ENCODE measurements around the gene C1orf167. TPM values are rescaled to one million over a fixed set of nuclear protein-coding genes. Genes with fewer than 3 reads are reported as not detected.

C1orf167 gene
- total RNA-seq, 1 experiment from 2014 or later, result not detected

- Mint-ChIP-seq H3K9me3 (ENCODE audit: unreplicated experiment) (no peaks in the 10 kb centered on the region), H3K4me3 (ENCODE audit: unreplicated experiment) (no peak overlapping the region), H3K27me3 (ENCODE audit: insufficient read depth, unreplicated experiment) (no peaks in the 10 kb centered on the region), H3K36me3 (ENCODE audit: insufficient read depth, unreplicated experiment) (peaks cover 36% of the 10 kb centered on the region), H3K4me1 (ENCODE audit: insufficient read depth, unreplicated experiment) (peaks cover 20% of the 10 kb centered on the region), H3K27ac (ENCODE audit: low read depth, unreplicated experiment) (no peak overlapping the region)
- DNase-seq (ENCODE audit: unreplicated experiment), result no peak
- POLR2A ChIA-PET, result interaction anchor here (1.3 to 2.6 kb wide), 2 partner anchors 12 to 58 kb away, joined by 5 to 9 read pairs; partner anchors contain the start of gene CLCN6
- intact Hi-C loops (cut with micrococcal nuclease), result no loop called here
- BruUV-seq (replicated peaks), result no TSS peak
- no peak for TF ChIP-seq CTCF (IDR thresholded peaks at IDR 0.05; ENCODE audit: unreplicated experiment)
- CTCF ChIA-PET, result no interaction called here
Observed at GRCh38 chr1:11794446-11795237, 32.6 kb downstream of the C1orf167 start.

- Mint-ChIP-seq H3K36me3 (ENCODE audit: insufficient read depth, unreplicated experiment) (peaks cover 42% of the 10 kb centered on the region), H3K4me1 (ENCODE audit: insufficient read depth, unreplicated experiment) (peaks cover 17% of the 10 kb centered on the region), H3K9me3 (ENCODE audit: unreplicated experiment) (no peaks in the 10 kb centered on the region), H3K4me3 (ENCODE audit: unreplicated experiment) (no peak overlapping the region), H3K27me3 (ENCODE audit: insufficient read depth, unreplicated experiment) (no peaks in the 10 kb centered on the region), H3K27ac (ENCODE audit: low read depth, unreplicated experiment) (no peak overlapping the region)
- BruUV-seq (replicated peaks), result no TSS peak
- intact Hi-C loops (cut with micrococcal nuclease), result no loop called here
- TF ChIP-seq CTCF (IDR thresholded peaks at IDR 0.05; ENCODE audit: unreplicated experiment), result no peak
- ChIA-PET POLR2A (interaction anchor here (1.1 to 2.6 kb wide), 2 partner anchors 8 to 11 kb away, joined by 3 to 9 read pairs; partner anchors contain the start of gene CLCN6), CTCF (no interaction called here)
- no peak for DNase-seq (ENCODE audit: unreplicated experiment)
Observed at GRCh38 chr1:11795238-11795890, 33.4 kb downstream of the C1orf167 start.

- intact Hi-C loops (cut with micrococcal nuclease), result no loop called here
- H3K4me1 Mint-ChIP-seq (ENCODE audit: insufficient read depth, unreplicated experiment), result peaks cover 10% of the 10 kb centered on the region
- ChIA-PET POLR2A (interaction anchor here (1.1 to 2.6 kb wide), 2 partner anchors 9 to 10 kb away, joined by 3 to 9 read pairs; partner anchors contain the start of gene CLCN6), CTCF (interaction anchor here (1.8 kb wide), 1 partner anchor 11 kb away, joined by 9 read pairs; no protein-coding TSS in a partner anchor)
- H3K9me3 Mint-ChIP-seq (ENCODE audit: unreplicated experiment), result no peaks in the 10 kb centered on the region
- H3K36me3 Mint-ChIP-seq (ENCODE audit: insufficient read depth, unreplicated experiment), result peaks cover 48% of the 10 kb centered on the region
- no peaks in the 10 kb centered on the region for H3K27me3 Mint-ChIP-seq (ENCODE audit: insufficient read depth, unreplicated experiment)
- no peak for TF ChIP-seq CTCF (IDR thresholded peaks at IDR 0.05; ENCODE audit: unreplicated experiment)
- no TSS peak for BruUV-seq (replicated peaks)
- no peak overlapping the region for H3K27ac Mint-ChIP-seq (ENCODE audit: low read depth, unreplicated experiment)
- H3K4me3 Mint-ChIP-seq (ENCODE audit: unreplicated experiment), result no peak overlapping the region
- DNase-seq (ENCODE audit: unreplicated experiment), result no peak
Observed at GRCh38 chr1:11796036-11796828, 34.2 kb downstream of the C1orf167 start.

Data from MCF 10A (cell line).